Omental fat pad (tissue), 4 donors: Measurements from ENCODE around the gene DDX3X. TPM values are rescaled to one million over a fixed set of nuclear protein-coding genes. Genes with fewer than 3 reads are reported as not detected.

Experiments used
- ATAC-seq: fragments of 150-250 bp; one replicate; pipeline ENCODE4 v1.9.1; 2016; ENCODE audit warnings: mild to moderate bottlenecking, moderate library complexity; ENCODE audit not compliant: low FRiP score
- DNase-seq: peaks from one replicate; pipeline ENCODE4 v3.0.0-alpha.2; 2019; ENCODE audit warnings: low spot score
- total RNA-seq, 4 donors: library from RNA; depleted of rRNA; stranded (reverse); fragments of >200 nt; gene quantifications; one replicate each; pipeline ENCODE4 v1.1.0, GENCODE V29; 2016
- TF ChIP-seq, protein P1 (sequence below), 3 donors: fragments of 450-650 bp; IDR thresholded peaks; one replicate each; pipeline ENCODE4 v1.5.1; 2016 to 2017; ENCODE audit warnings: antibody characterized with exemption in 3 of 3, mild to moderate bottlenecking in 3 of 3, moderate library complexity in 2 of 3

DDX3X gene
- total RNA-seq, 4 donors from 2014 or later = 322 to 542 (median 395) TPM

DNA sequence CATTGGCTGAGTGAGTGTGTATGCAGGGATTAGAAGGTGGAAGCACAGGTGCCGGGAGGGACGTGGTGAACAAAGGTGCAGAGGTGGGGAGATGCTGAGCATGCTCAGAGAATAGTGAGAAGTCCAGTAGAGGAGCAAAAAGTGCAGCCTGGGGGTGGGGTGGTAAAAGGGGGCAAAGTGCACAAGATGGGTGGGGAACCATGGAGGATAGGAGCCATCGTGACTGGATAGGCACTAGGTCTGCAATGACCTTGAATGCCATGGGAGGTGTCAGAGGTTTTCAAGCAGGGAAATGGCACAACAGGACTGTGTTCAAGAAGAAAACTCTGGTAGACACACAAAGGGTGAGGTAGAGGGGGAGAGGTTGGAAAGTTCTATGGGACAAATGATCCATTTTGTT, 6.6 kb upstream of the DDX3X start:
- TF ChIP-seq, protein P1, sequence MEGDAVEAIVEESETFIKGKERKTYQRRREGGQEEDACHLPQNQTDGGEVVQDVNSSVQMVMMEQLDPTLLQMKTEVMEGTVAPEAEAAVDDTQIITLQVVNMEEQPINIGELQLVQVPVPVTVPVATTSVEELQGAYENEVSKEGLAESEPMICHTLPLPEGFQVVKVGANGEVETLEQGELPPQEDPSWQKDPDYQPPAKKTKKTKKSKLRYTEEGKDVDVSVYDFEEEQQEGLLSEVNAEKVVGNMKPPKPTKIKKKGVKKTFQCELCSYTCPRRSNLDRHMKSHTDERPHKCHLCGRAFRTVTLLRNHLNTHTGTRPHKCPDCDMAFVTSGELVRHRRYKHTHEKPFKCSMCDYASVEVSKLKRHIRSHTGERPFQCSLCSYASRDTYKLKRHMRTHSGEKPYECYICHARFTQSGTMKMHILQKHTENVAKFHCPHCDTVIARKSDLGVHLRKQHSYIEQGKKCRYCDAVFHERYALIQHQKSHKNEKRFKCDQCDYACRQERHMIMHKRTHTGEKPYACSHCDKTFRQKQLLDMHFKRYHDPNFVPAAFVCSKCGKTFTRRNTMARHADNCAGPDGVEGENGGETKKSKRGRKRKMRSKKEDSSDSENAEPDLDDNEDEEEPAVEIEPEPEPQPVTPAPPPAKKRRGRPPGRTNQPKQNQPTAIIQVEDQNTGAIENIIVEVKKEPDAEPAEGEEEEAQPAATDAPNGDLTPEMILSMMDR (IDR thresholded peaks at IDR 0.05) = no peak
- ATAC-seq (no peak), DNase-seq (no peak)

DNA sequence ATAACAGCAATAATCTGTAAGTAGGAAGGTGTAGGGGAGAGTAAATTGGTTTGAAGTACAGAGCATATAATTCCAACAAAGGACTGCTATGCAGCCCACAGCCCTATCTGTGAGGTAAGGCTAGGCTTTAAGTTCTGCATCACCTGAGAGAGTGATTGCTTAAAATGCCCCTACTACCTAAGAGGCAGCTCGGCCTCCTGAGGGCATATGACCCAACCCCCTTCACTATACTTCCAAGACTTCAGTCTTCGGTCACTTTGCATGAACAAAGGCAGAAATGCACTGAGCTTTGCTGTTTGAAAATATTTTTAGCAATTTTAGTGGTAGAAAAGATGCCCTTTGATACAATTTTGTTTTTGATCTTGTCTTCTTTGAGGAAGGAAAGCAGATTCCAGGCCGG, 4.9 kb upstream of the DDX3X start:
- TF ChIP-seq, protein P1 (IDR thresholded peaks at IDR 0.05) = no peak
- no peak for ATAC-seq
- DNase-seq = no peak

DNA sequence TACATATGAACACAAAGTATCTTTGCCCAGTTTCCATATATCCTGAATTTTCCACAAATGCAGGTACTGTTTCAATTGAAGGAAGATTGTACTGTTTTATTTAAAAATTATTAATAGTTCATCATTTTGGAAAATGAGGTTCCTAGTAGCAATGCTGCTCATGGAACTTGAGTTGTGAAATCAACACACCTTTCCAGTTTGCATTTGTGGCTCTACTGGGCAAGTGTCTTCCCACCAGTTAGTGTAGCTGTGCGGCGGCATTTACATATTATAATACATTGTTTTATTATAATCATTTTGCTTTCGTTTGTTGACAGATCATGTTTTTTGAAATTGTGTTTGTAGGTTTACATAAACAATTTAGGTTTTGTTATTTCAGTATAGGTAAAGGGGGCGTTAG, 2.0 kb upstream of the DDX3X start:
- DNase-seq (no peak), ATAC-seq (no peak)
- TF ChIP-seq, protein P1 (IDR thresholded peaks at IDR 0.05) = no peak

DNA sequence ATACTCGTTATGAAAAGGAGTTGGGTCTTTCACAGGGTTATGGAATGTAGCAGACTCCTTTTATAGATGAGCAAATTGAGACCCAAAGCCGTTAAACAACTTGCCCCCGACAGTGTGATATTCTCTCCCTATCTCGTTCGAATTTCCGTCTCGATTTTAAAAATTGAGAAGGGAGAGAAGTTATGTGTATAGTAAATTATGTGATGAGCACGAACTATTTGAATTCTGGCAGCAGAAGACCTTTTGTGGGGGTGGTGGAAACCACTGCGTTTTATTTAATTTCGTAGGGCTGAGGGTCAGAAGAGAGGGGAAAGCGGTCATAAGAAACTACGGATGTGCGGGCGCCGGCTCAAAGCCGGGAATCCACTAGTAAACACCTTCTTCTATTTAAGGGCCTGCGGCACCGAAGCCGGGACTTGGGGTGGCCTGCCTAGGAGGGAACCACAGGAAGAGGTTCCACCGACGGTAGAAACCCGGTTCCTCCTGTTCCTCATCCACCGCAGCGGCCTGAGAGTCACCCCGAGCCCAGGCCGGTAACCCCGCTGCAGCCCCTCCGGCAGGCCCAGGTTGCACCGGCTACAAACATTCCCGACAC, 1.5 kb upstream of the DDX3X start:
- ATAC-seq (no peak), DNase-seq (no peak)

DNA sequence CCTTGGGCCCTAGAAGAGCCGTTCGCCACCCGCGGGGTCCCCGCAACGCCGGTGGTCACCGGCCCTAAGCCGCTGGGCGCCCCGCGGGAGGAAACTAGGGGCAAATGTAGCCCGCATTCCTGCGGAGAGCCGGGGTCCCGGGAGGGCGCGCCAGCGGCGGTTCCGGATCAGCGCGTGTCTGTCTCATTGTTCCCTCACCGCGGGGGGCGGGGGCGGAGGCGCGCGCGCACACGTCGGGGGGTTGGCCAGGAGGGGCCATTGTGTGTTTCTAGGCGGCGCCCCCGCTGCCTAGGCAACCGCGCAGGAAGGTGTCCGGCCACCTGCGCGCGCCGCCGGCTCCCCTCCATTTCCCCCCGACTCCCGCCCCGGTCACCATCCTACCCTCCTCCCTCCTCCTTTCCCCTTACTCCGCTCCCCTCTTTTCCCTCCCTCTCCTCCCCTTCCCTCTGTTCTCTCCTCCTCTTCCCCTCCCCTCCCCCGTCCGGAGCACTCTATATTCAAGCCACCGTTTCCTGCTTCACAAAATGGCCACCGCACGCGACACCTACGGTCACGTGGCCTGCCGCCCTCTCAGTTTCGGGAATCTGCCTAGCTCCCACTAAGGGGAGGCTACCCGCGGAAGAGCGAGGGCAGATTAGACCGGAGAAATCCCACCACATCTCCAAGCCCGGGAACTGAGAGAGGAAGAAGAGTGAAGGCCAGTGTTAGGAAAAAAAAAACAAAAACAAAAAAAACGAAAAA, 789 bp upstream of the DDX3X start:
- TF ChIP-seq, protein P1 (IDR thresholded peaks at IDR 0.05) = no peak
- ATAC-seq = peak; percentile 69
- peak; percentile 71 for DNase-seq

More for the DNA sequence above, 1.5 kb upstream of the DDX3X start:
- TF ChIP-seq, protein P1 (IDR thresholded peaks at IDR 0.05) = no peak

DNA sequence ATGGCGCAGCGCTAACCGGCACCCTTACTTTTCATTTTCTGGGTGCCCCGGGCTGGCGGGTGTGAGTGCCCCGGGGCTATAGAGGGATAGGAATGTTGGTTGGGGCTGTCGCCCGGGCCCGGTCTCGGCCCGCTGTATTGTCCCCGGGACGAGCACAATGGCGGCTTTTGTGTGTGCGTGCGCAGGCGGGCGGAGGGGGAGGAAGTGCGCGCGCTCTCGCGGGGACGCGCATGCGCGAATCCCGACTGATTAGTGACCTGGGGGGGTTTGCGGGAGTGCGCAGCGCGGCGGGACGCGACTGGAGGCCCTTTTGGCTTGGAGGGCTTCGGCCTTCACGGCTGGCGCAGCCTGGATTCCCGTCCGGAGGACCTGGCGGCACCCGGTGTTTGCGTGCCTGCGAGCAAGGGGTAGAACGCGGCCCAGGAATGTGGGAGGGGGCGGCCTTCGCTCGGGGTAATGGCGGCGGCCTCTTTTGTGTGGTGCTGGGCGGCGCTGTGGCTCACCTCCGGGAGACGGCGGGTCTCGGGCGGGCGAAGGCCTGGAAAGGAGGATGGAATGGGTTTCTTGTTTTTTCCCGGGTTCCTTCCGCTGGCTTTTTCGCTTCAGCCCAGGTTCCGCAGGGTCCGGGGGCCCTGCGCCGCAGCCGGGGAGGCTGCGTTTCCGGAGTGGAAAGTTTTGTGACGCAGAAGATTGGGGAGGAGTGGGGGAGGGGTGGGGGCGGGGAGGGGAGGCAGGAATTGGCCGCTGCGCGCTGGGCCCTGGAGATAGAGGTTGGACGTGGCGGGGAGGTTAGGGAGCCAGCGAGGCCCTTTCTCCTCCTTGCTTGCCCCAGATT, 618 bp downstream of the DDX3X start:
- TF ChIP-seq, protein P1 (IDR thresholded peaks at IDR 0.05) = no peak
- peak; percentile 85 for DNase-seq
- peak; percentile 46 for ATAC-seq
